ENCODE measurements around the gene HPN. TPM values are rescaled to one million over a fixed set of nuclear protein-coding genes. Genes with fewer than 3 reads are reported as not detected.

HPN gene
- total and polyA plus RNA-seq, 10 donors, result 0.86 to 4.3 (median 2.2) TPM

DNA sequence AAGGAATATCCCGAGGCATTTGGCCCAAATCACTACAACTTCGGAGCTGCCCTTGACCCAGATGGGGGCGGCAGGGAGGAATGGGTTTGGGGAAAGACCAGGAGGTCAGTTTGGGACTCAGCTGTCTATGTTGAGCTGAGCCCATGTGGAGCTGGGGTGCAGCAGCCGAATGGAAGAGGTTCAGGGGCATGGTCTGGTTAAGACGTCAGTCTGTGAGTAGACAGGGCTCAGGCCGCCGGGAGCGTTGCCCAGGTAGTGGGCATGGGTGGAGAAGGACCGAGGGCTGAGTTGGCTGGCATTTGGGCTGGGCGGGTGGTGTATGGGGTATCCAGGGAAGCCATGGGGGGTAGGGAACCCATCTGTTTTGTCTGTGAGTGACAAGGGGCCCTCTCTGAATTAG, 20.5 kb upstream of the HPN start:
- TF ChIP-seq POLR2A (IDR thresholded peaks at IDR 0.05) (no peak), CTCF (IDR thresholded peaks at IDR 0.05 in 8 of 11, conservative IDR thresholded peaks at IDR 0.05 in 3 of 11) (no peak), POLR2AphosphoS5 (IDR thresholded peaks at IDR 0.05) (no peak)
- 88 to 96% (median 92%) methylated on average over 10 of the region's 10 CpGs for WGBS, 5 donors
- peaks cover 4 to 100% (median 99%) of the 10 kb centered on the region in 6 donors for H3K36me3 ChIP-seq
- H3K4me3 ChIP-seq, result no peak overlapping the region
- no peaks in the 10 kb centered on the region for H3K9me3 ChIP-seq
- intact Hi-C loops (cut with DNase I; ENCODE audit: low total_unique reads), result no loop called here
- H3K4me1 ChIP-seq, result peaks cover 0 to 57% (median 25%) of the 10 kb centered on the region in 6 donors
- H3K27ac ChIP-seq, result no peak overlapping the region
- H3K27me3 ChIP-seq (replicated peaks in 1 of 7), result no peaks in the 10 kb centered on the region
- no peak for DNase-seq

- H3K9me3 ChIP-seq, result no peaks in the 10 kb centered on the region
- H3K27me3 ChIP-seq (replicated peaks in 1 of 7), result no peaks in the 10 kb centered on the region
- H3K36me3 ChIP-seq, result peaks cover 4 to 100% (median 99%) of the 10 kb centered on the region in 6 donors
- H3K27ac ChIP-seq, result peak overlapping the region in 2 of 8 donors; percentile 42 to 55
- no peak overlapping the region for H3K4me3 ChIP-seq
- 88 to 98% (median 96%) methylated on average over 12 to 25 of the region's 25 CpGs for WGBS, 5 donors
- TF ChIP-seq POLR2A (IDR thresholded peaks at IDR 0.05), result no peak
- TF ChIP-seq POLR2AphosphoS5 (IDR thresholded peaks at IDR 0.05), result peak in 2 of 3 donors; percentile 13 to 33
- peaks cover 0 to 51% (median 24%) of the 10 kb centered on the region in 6 donors for H3K4me1 ChIP-seq
- intact Hi-C loops (cut with DNase I; ENCODE audit: low total_unique reads), result no loop called here
- DNase-seq, result no peak
Measured at GRCh38 chr19:35021596-35021995, 19.9 kb upstream of the HPN start.

DNA sequence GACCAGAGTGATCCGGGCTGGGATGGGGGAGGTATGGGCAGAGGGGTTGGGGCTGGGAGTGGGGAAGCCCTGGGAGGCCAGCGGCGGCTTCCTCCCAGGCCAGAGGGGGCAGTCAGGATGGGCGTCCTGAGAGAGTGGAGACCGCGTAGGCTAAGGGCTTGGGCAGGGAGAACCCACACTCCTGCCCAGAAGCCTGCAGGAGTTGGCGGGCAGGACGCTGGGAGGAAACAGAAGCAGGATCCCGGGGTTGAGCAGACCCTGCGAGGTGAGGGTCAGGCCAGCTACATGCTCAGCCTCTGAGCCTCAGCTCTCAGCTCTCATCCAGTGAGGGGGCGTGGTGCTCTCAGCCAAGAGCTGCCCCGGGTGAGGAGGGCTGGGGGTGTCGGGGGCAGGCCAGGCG, 19.1 kb upstream of the HPN start:
- Histone ChIP-seq H3K36me3 (peaks cover 4 to 100% (median 100%) of the 10 kb centered on the region in 6 donors), H3K27me3 (replicated peaks in 1 of 7) (no peaks in the 10 kb centered on the region), H3K4me1 (peaks cover 0 to 43% (median 19%) of the 10 kb centered on the region in 6 donors), H3K27ac (peak overlapping the region in 3 of 8 donors; percentile 15 to 55 (median 42)), H3K4me3 (no peak overlapping the region), H3K9me3 (no peaks in the 10 kb centered on the region)
- no peak for DNase-seq
- intact Hi-C loops (cut with DNase I; ENCODE audit: low total_unique reads), result no loop called here
- 64 to 78% (median 75%) methylated on average over 13 to 14 of the region's 14 CpGs for WGBS, 5 donors
- TF ChIP-seq CTCF (IDR thresholded peaks at IDR 0.05 in 8 of 11, conservative IDR thresholded peaks at IDR 0.05 in 3 of 11) (no peak), POLR2A (IDR thresholded peaks at IDR 0.05) (no peak), POLR2AphosphoS5 (IDR thresholded peaks at IDR 0.05) (peak in 2 of 3 donors; percentile 41 to 68)

DNA sequence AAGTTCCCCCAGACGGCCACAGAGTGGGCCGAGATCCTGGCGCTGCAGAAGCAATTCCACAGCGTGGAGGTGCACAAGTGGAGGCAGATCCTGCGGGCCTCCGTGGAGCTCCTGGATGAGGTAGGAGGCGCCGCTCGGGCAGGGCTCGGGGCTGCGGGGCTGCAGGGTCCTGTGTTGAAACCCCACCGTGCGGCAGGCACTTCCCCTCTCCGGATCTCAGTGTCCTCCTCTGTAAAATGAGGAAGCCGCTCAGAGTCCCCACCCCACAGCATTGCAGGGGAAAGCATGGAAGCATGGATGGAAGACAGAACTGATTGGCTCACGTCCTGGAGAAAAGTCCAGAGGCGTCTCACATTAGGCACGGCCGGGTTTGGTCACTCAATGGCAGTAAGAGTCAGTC, 18.1 kb upstream of the HPN start:
- no peaks in the 10 kb centered on the region for H3K9me3 ChIP-seq
- H3K4me1 ChIP-seq, result peaks cover 0 to 35% (median 15%) of the 10 kb centered on the region in 6 donors
- H3K27me3 ChIP-seq (replicated peaks in 1 of 7), result no peaks in the 10 kb centered on the region
- WGBS, 5 donors, result 55 to 84% (median 76%) methylated on average over 10 to 19 of the region's 19 CpGs
- peaks cover 4 to 100% (median 96%) of the 10 kb centered on the region in 6 donors for H3K36me3 ChIP-seq
- TF ChIP-seq CTCF (IDR thresholded peaks at IDR 0.05 in 8 of 11, conservative IDR thresholded peaks at IDR 0.05 in 3 of 11), result no peak
- peak in 1 of 3 donors; percentile 66 for TF ChIP-seq POLR2AphosphoS5 (IDR thresholded peaks at IDR 0.05)
- H3K27ac ChIP-seq, result peak overlapping the region in 4 of 8 donors; percentile 3 to 55 (median 28)
- no peak for DNase-seq
- H3K4me3 ChIP-seq, result no peak overlapping the region
- intact Hi-C loops (cut with DNase I; ENCODE audit: low total_unique reads), result no loop called here
